Loucy (cell line): ENCODE measurements around the gene SLC7A1.

Experiments
- H2AFZ ChIP-seq: fragments of 200-600 bp; sonication (generic); 2 replicates; pipeline ENCODE4 v1.6.0; 2016; ENCODE audit warnings: antibody characterized with exemption, mild to moderate bottlenecking, low read length, moderate library complexity
- H3F3A ChIP-seq: fragments of 200-600 bp; 2 replicates; pipeline ENCODE4 v1.6.0; 2016; ENCODE audit warnings: antibody characterized with exemption, low read depth, mild to moderate bottlenecking
- H3K27me3 ChIP-seq: fragments of 200-600 bp; sonication (generic); 2 replicates; pipeline ENCODE4 v1.6.1; 2014; ENCODE audit warnings: low read length, mild to moderate bottlenecking; ENCODE audit not compliant: insufficient read depth, poor library complexity, severe bottlenecking
- H3K36me3 ChIP-seq: fragments of 200-600 bp; sonication (generic); 2 replicates; pipeline ENCODE4 v1.6.1; 2016; ENCODE audit warnings: low read length; ENCODE audit not compliant: insufficient read depth
- H3K4me1 ChIP-seq: fragments of 200-600 bp; sonication (generic); 2 replicates; pipeline ENCODE4 v1.5.1; 2014; ENCODE audit warnings: low read length, mild to moderate bottlenecking; ENCODE audit not compliant: insufficient read depth, poor library complexity, severe bottlenecking
- H3K4me2 ChIP-seq: fragments of 200-600 bp; sonication (generic); 2 replicates; pipeline ENCODE4 v1.6.0; 2014; ENCODE audit warnings: antibody characterized with exemption, low read length, low read depth, mild to moderate bottlenecking; ENCODE audit not compliant: poor library complexity, severe bottlenecking
- H3K4me3 ChIP-seq: fragments of 200-600 bp; sonication (generic); 2 replicates; pipeline ENCODE4 v1.5.1; 2014; ENCODE audit warnings: low read length, mild to moderate bottlenecking, mixed read lengths; ENCODE audit not compliant: poor library complexity, severe bottlenecking
- H3K79me2 ChIP-seq: fragments of 200-600 bp; sonication (generic); 2 replicates; pipeline ENCODE4 v1.6.1; 2014; ENCODE audit warnings: low read length; ENCODE audit not compliant: insufficient read depth
- H3K9ac ChIP-seq: fragments of 200-600 bp; sonication (generic); 2 replicates; pipeline ENCODE4 v1.6.0; 2014; ENCODE audit warnings: mild to moderate bottlenecking, low read depth, low read length, moderate library complexity; ENCODE audit not compliant: poor library complexity, severe bottlenecking
- H3K9me2 ChIP-seq: fragments of 200-600 bp; sonication (generic); replicated peaks from 2 replicates; pipeline ENCODE4 v1.6.1; 2016; ENCODE audit warnings: low read depth, low read length, mixed read lengths
- H3K9me3 ChIP-seq: fragments of 200-600 bp; sonication (generic); 2 replicates; pipeline ENCODE4 v1.6.1; 2014; ENCODE audit warnings: mild to moderate bottlenecking, antibody characterized with exemption, low read length, low read depth; ENCODE audit not compliant: insufficient read depth
- H4K20me1 ChIP-seq: fragments of 200-600 bp; sonication (generic); 2 replicates; pipeline ENCODE4 v1.6.0; 2014; ENCODE audit warnings: antibody characterized with exemption, low read length, mild to moderate bottlenecking; ENCODE audit not compliant: insufficient read depth, poor library complexity, severe bottlenecking
- CTCF ChIP-seq: fragments of 200-600 bp; sonication (generic); conservative IDR thresholded peaks from 2 replicates; pipeline ENCODE4 v1.5.1; 2014; ENCODE audit warnings: mild to moderate bottlenecking, antibody characterized with exemption, low read length
- EZH2phosphoT487 ChIP-seq: fragments of 200-600 bp; IDR thresholded peaks from 2 replicates; pipeline ENCODE4 v1.6.1; 2018; ENCODE audit warnings: antibody characterized with exemption, mild to moderate bottlenecking, moderate library complexity, borderline replicate concordance

Gene SLC7A1

GRCh38 chr13:29573190-29573589, 22.3 kb downstream of the SLC7A1 start:
- Histone ChIP-seq H3K27me3 (no peaks in the 10 kb centered on the region), H3K36me3 (peaks cover 10% of the 10 kb centered on the region; the same call in 1 of the 2 replicates), H3K4me1 (peaks cover 3% of the 10 kb centered on the region), H3K9me2 (no peaks in the 10 kb centered on the region), H3K9me3 (no peaks in the 10 kb centered on the region), H3F3A (no peaks in the 10 kb centered on the region), H4K20me1 (peaks cover 92% of the 10 kb centered on the region), H3K4me2 (no peak overlapping the region), H3K79me2 (peaks cover 100% of the 10 kb centered on the region), H3K9ac (no peak overlapping the region), H2AFZ (no peak overlapping the region), H3K4me3 (no peak overlapping the region)
- TF ChIP-seq EZH2phosphoT487, result no peak
- TF ChIP-seq CTCF, result no peak

- TF ChIP-seq EZH2phosphoT487 (no peak), CTCF (no peak)
- no peak overlapping the region for H3K4me2 ChIP-seq
- H3K4me1 ChIP-seq, result peaks cover 3% of the 10 kb centered on the region
- H3K9me2 ChIP-seq, result no peaks in the 10 kb centered on the region
- H4K20me1 ChIP-seq, result peaks cover 92% of the 10 kb centered on the region
- peaks cover 10% of the 10 kb centered on the region; the same call in 1 of the 2 replicates for H3K36me3 ChIP-seq
- H3K9ac ChIP-seq, result no peak overlapping the region
- no peaks in the 10 kb centered on the region for H3F3A ChIP-seq
- H3K27me3 ChIP-seq, result no peaks in the 10 kb centered on the region
- no peak overlapping the region for H2AFZ ChIP-seq
- H3K79me2 ChIP-seq, result peaks cover 100% of the 10 kb centered on the region
- H3K9me3 ChIP-seq, result no peaks in the 10 kb centered on the region
- H3K4me3 ChIP-seq, result no peak overlapping the region
Measured at GRCh38 chr13:29572575-29572974, 22.9 kb downstream of the SLC7A1 start.

GRCh38 chr13:29571876-29572570, 23.5 kb downstream of the SLC7A1 start:
- TF ChIP-seq EZH2phosphoT487 (no peak), CTCF (no peak)
- no peak overlapping the region for H2AFZ ChIP-seq
- no peaks in the 10 kb centered on the region for H3K9me3 ChIP-seq
- no peaks in the 10 kb centered on the region for H3K9me2 ChIP-seq
- H3K79me2 ChIP-seq, result peaks cover 100% of the 10 kb centered on the region
- H3K4me2 ChIP-seq, result no peak overlapping the region
- H3F3A ChIP-seq, result no peaks in the 10 kb centered on the region
- H3K9ac ChIP-seq, result no peak overlapping the region
- peaks cover 93% of the 10 kb centered on the region for H4K20me1 ChIP-seq
- H3K4me1 ChIP-seq, result peaks cover 3% of the 10 kb centered on the region
- H3K27me3 ChIP-seq, result no peaks in the 10 kb centered on the region
- peaks cover 10% of the 10 kb centered on the region; the same call in 1 of the 2 replicates for H3K36me3 ChIP-seq
- H3K4me3 ChIP-seq, result no peak overlapping the region
